ENCODE measurements around the gene CLCA2. TPM values are rescaled to one million over a fixed set of nuclear protein-coding genes. Genes with fewer than 3 reads are reported as not detected.

CLCA2 gene
- total and polyA plus RNA-seq, 2 donors (not counting 1 experiment from before 2014, with no cell fraction given) = not detected

- H3K4me1 Mint-ChIP-seq = peaks cover 8% of the 10 kb centered on the region
- CTCF ChIA-PET = interaction anchor here (0.6 to 6.7 kb wide), 10 partner anchors 8 to 403 kb away, joined by 3 to 53 read pairs (median 4); no protein-coding TSS in a partner anchor
Observed at GRCh38 chr1:86504895-86505563, 81.1 kb downstream of the CLCA2 start.

More at GRCh38 chr1:86504895-86505563, 81.1 kb downstream of the CLCA2 start:
- Histone ChIP-seq H3K27me3 (replicated peaks in 1 of 4; ENCODE audit: control extremely low read depth in 1 of 4, control insufficient read depth in 3 of 4, insufficient read depth in 4 of 4, low read length in 3 of 4) (peaks cover 0 to 11% (median 4%) of the 10 kb centered on the region in 4 experiments), H3K4me3 (ENCODE audit: control extremely low read depth in 1 of 5, extremely low read depth in 1 of 5, insufficient read depth in 1 of 5, low read depth in 2 of 5, low read length in 4 of 5) (no peak overlapping the region), H3K9ac (ENCODE audit: low read length) (no peak overlapping the region), H3K4me2 (replicated peaks; ENCODE audit: low read depth, low read length, poor library complexity, severe bottlenecking) (no peak overlapping the region), H3K9me3 (ENCODE audit: control extremely low read depth in 1 of 3, control insufficient read depth in 2 of 3, insufficient read depth in 1 of 3, low read length in 2 of 3) (no peaks in the 10 kb centered on the region), H2AFZ (ENCODE audit: insufficient read depth, low read depth, low read length, poor library complexity, severe bottlenecking) (no peak overlapping the region), H3K79me2 (ENCODE audit: control insufficient read depth, insufficient read depth, low read length) (no peaks in the 10 kb centered on the region), H4K20me1 (ENCODE audit: control insufficient read depth, insufficient read depth, low read length, poor library complexity, severe bottlenecking) (no peaks in the 10 kb centered on the region), H3K36me3 (replicated peaks in 1 of 2; ENCODE audit: control extremely low read depth in 1 of 2, control insufficient read depth in 1 of 2, extremely low read depth in 1 of 2, insufficient read depth in 2 of 2, low read length in 1 of 2) (no peaks in the 10 kb centered on the region), H3K4me1 (ENCODE audit: control insufficient read depth in 2 of 2, insufficient read depth in 2 of 2, low read length in 2 of 2) (peaks cover 0 to 21% of the 10 kb centered on the region in 2 donors), H3K27ac (ENCODE audit: low read length in 2 of 2) (no peak overlapping the region)
- WGBS (ENCODE audit: insufficient coverage) = 90% methylated on average over 7 of the region's 9 CpGs
- Mint-ChIP-seq H3K4me3 (no peak overlapping the region), H3K9me3 (ENCODE audit: insufficient read depth) (no peaks in the 10 kb centered on the region), H3K27ac (no peak overlapping the region), H3K27me3 (peaks cover 25% of the 10 kb centered on the region)
- ATAC-seq (ENCODE audit: low read depth) (no peak), DNase-seq (no peak)
- POLR2A ChIA-PET = no interaction called here
- TF ChIP-seq CTCF (IDR thresholded peaks at IDR 0.05) (no peak), EZH2 (IDR thresholded peaks at IDR 0.05; ENCODE audit: borderline replicate concordance, insufficient read depth, low read depth, low read length, poor library complexity, severe bottlenecking) (no peak)
- intact Hi-C loops (cut with micrococcal nuclease) = loop anchor here (5.0 kb wide), 1 partner anchor 327 kb away; no protein-coding TSS in a partner anchor

Measured in B cell (primary cell).